Keratinocyte (primary cell): ENCODE results near the gene GZMM. TPM values are rescaled to one million over a fixed set of nuclear protein-coding genes. Genes with fewer than 3 reads are reported as not detected.

ENCODE experiments used
- DNase-seq: peaks from one replicate; pipeline ENCODE4 v3.0.0-alpha.2; 2011; ENCODE audit warnings: low read depth, missing footprints, low spot score
- FAIRE-seq: peaks from 2 replicates; lab custom pipeline; 2011; peaks lifted over from hg19 to GRCh38; lab: Jason Lieb, UNC
- H2AFZ ChIP-seq: 2 replicates; pipeline ENCODE4 v1.6.0; 2012; ENCODE audit warnings: low read length, control low read depth, inconsistent platforms; ENCODE audit not compliant: control insufficient read depth
- H3K27ac ChIP-seq: 2 replicates; pipeline ENCODE4 v1.5.1; 2011; ENCODE audit warnings: low read length; ENCODE audit not compliant: control insufficient read depth, insufficient read depth
- H3K27me3 ChIP-seq: 3 replicates; pipeline ENCODE4 v1.6.0; 2011; ENCODE audit warnings: low read length; ENCODE audit not compliant: control insufficient read depth, insufficient read depth; ENCODE audit errors: extremely low read depth
- H3K36me3 ChIP-seq, 2 experiments: 2 replicates in 1 of 2; 3 replicates in 1 of 2; pipeline ENCODE4 v1.5.1; 2011; ENCODE audit warnings: low read length in 2 of 2, mild to moderate bottlenecking in 1 of 2; ENCODE audit not compliant: control insufficient read depth in 2 of 2, insufficient read depth in 2 of 2; ENCODE audit errors: extremely low read depth in 1 of 2
- H3K4me1 ChIP-seq: 3 replicates; pipeline ENCODE4 v1.5.1; 2011; ENCODE audit warnings: low read length; ENCODE audit not compliant: control insufficient read depth, insufficient read depth; ENCODE audit errors: extremely low read depth
- H3K4me2 ChIP-seq: 3 replicates; pipeline ENCODE4 v1.6.0; 2011; ENCODE audit warnings: low read depth, low read length; ENCODE audit not compliant: control insufficient read depth, insufficient read depth; ENCODE audit errors: extremely low read depth
- H3K4me3 ChIP-seq, 3 experiments: fragments of 200-600 bp in 1 of 3; sonication (generic) in 1 of 3; 2 replicates in 2 of 3; 3 replicates in 1 of 3; pipeline ENCODE4 v1.5.1; 2011 to 2016; ENCODE audit warnings: low read length in 3 of 3, mild to moderate bottlenecking in 3 of 3, control low read depth in 2 of 3, inconsistent platforms in 1 of 3, low read depth in 1 of 3, mixed read lengths in 1 of 3, mixed run types in 1 of 3, moderate library complexity in 1 of 3; ENCODE audit not compliant: control insufficient read depth in 2 of 3, insufficient read depth in 2 of 3; ENCODE audit errors: extremely low read depth in 1 of 3
- H3K79me2 ChIP-seq: 2 replicates; pipeline ENCODE4 v1.6.0; 2012; ENCODE audit warnings: low read length; ENCODE audit not compliant: control insufficient read depth, insufficient read depth
- H3K9ac ChIP-seq: 3 replicates; pipeline ENCODE4 v1.6.0; 2011; ENCODE audit warnings: low read length; ENCODE audit not compliant: control insufficient read depth, insufficient read depth; ENCODE audit errors: extremely low read depth
- H3K9me1 ChIP-seq: 3 replicates; pipeline ENCODE4 v1.6.0; 2011; ENCODE audit warnings: low read length; ENCODE audit not compliant: control insufficient read depth, insufficient read depth; ENCODE audit errors: extremely low read depth
- H3K9me3 ChIP-seq: 2 replicates; pipeline ENCODE4 v1.5.1; 2012; ENCODE audit warnings: low read depth, low read length; ENCODE audit not compliant: control insufficient read depth
- H4K20me1 ChIP-seq: 3 replicates; pipeline ENCODE4 v1.6.0; 2011; ENCODE audit warnings: low read length; ENCODE audit not compliant: control insufficient read depth, insufficient read depth; ENCODE audit errors: extremely low read depth
- CTCF ChIP-seq, 3 experiments: IDR thresholded peaks in 1 of 3; conservative IDR thresholded peaks in 1 of 3; optimal IDR thresholded peaks in 1 of 3; 2 replicates in 2 of 3; 3 replicates in 1 of 3; pipeline versions ENCODE3 to v1.5.1; 2011; ENCODE audit warnings: low read length in 3 of 3, mild to moderate bottlenecking in 3 of 3, moderate library complexity in 2 of 3, control low read depth in 1 of 3, inconsistent platforms in 1 of 3; ENCODE audit not compliant: insufficient read depth in 2 of 3; ENCODE audit errors: extremely low read depth in 1 of 3
- EZH2 ChIP-seq: IDR thresholded peaks from one replicate; pipeline ENCODE4 v1.6.1; 2012; ENCODE audit warnings: inconsistent platforms, mild to moderate bottlenecking, low read length, moderate library complexity
- dilution Hi-C: fragments of 300-500 bp; cut with MboI; formaldehyde crosslinking; loops from one replicate; pipeline ENCODE4 v1.7.0; 2020; ENCODE audit warnings: low sequenced_read_pairs; ENCODE audit not compliant: extremely low pct_ligation_motif_present
- polyA plus RNA-seq, 5 experiments: library from polyadenylated mRNA; depleted of rRNA in 3 of 5; stranded (reverse) in 3 of 5; stranded (forward) in 1 of 5; unstranded in 1 of 5; fragments of >200 nt; gene quantifications; 1 replicate in 1 of 5; 2 replicates in 3 of 5; 3 replicates in 1 of 5; pipeline versions ENCODE4 v1.2.1 to v1.2.3, GENCODE V29; 2011 to 2012; ENCODE audit warnings: missing spikeins in 2 of 5, low read depth in 1 of 5, low replicate concordance in 1 of 5

Gene GZMM
- polyA plus RNA-seq, 1 donor (not counting 4 experiments of a cell fraction or from before 2014, with no cell fraction given) = not detected

GRCh38 chr19:580274-580835 lies 36.5 kb downstream of the GZMM start:
- dilution Hi-C loops = no loop called here
- Histone ChIP-seq H3K4me3 (no peak overlapping the region), H3K4me2 (no peak overlapping the region), H3K9me3 (no peaks in the 10 kb centered on the region), H2AFZ (no peak overlapping the region), H3K4me1 (peaks cover 18% of the 10 kb centered on the region), H3K9me1 (no peaks in the 10 kb centered on the region), H4K20me1 (peaks cover 56% of the 10 kb centered on the region), H3K9ac (no peak overlapping the region), H3K27ac (no peak overlapping the region), H3K27me3 (no peaks in the 10 kb centered on the region), H3K79me2 (peaks cover 61% of the 10 kb centered on the region), H3K36me3 (peaks cover 27 to 31% of the 10 kb centered on the region in 2 experiments)
- no peak for FAIRE-seq
- DNase-seq = no peak
- TF ChIP-seq CTCF (optimal IDR thresholded peaks at IDR 0.05 in 1 of 3, IDR thresholded peaks at IDR 0.05 in 1 of 3, conservative IDR thresholded peaks at IDR 0.05 in 1 of 3; ENCODE audit: extremely low read depth in 1 of 3, insufficient read depth in 2 of 3, low read length in 3 of 3) (no peak), EZH2 (no peak)

GRCh38 chr19:581399-582111 lies 37.7 kb downstream of the GZMM start:
- H3K4me1 ChIP-seq = peaks cover 8% of the 10 kb centered on the region
- dilution Hi-C loops = no loop called here
- H3K27ac ChIP-seq = no peak overlapping the region
- TF ChIP-seq EZH2 (no peak), CTCF (optimal IDR thresholded peaks at IDR 0.05 in 1 of 3, IDR thresholded peaks at IDR 0.05 in 1 of 3, conservative IDR thresholded peaks at IDR 0.05 in 1 of 3; ENCODE audit: extremely low read depth in 1 of 3, insufficient read depth in 2 of 3, low read length in 3 of 3) (no peak)
- H3K36me3 ChIP-seq = peaks cover 27 to 31% of the 10 kb centered on the region in 2 experiments
- no peak overlapping the region for H3K4me2 ChIP-seq
- no peaks in the 10 kb centered on the region for H3K9me3 ChIP-seq
- no peak overlapping the region for H2AFZ ChIP-seq
- peaks cover 54% of the 10 kb centered on the region for H4K20me1 ChIP-seq
- no peak for DNase-seq
- no peak for FAIRE-seq
- H3K9ac ChIP-seq = no peak overlapping the region
- peaks cover 50% of the 10 kb centered on the region for H3K79me2 ChIP-seq
- H3K9me1 ChIP-seq = no peaks in the 10 kb centered on the region
- no peak overlapping the region for H3K4me3 ChIP-seq
- no peaks in the 10 kb centered on the region for H3K27me3 ChIP-seq
